HG03196 (cell line): ENCODE results near the gene TRAF7.

Experiments
- ATAC-seq: cut with Tn5 transposase; IDR thresholded peaks from one replicate; pipeline ENCODE4 v1.9.1; 2021; ENCODE audit not compliant: unreplicated experiment

Gene TRAF7

DNA sequence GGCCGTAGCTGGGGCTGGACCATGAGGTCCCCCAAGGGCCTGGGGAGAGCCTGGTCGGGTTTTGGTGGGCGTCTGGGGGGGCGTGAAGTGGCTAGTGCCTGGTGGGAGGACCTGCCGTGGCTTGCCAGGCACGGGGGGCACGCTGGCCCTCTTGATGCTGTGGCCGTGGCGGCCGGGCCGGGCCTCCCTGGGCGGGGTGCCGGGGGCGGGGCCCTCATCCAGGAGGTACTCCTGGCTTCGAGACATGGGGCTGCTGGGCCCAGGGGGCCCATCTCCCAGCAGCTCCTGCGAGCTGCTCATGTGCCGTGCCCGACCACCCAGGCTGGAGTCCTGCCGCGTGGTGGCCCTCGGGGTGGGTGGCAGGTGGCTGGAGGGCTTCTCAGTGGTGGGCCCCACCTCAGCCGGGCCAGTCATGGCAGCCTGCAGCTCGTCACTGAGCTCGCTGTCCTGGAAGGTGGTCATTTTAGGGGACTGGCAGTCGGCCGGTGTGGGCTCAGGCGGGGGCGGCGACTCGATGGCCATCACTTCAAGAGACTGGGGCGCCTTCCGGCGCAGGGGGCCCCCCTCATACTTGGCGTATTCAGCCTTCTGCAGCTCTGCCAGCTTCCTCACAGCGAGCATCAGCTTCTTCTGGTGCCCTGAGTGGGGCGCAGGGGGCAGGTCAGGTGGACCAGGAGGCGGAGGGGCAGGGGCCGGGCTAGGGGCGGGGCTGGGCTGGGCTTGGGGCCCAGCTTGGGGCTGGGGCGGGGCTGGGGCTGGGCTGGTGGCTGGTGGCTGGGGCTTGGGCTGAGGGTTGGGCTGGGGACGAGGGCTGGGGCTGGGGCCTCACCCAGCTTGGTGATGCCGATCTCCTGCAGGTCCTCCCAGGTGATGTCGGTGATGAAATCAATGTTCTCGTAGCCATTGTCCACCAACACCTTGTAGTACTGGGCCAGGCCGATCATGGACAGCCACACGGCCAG, 25.7 kb downstream of the TRAF7 start:
- ATAC-seq = no peak

GRCh38 chr16:2181952-2182351, 26.4 kb downstream of the TRAF7 start:
- ATAC-seq = no peak

DNA sequence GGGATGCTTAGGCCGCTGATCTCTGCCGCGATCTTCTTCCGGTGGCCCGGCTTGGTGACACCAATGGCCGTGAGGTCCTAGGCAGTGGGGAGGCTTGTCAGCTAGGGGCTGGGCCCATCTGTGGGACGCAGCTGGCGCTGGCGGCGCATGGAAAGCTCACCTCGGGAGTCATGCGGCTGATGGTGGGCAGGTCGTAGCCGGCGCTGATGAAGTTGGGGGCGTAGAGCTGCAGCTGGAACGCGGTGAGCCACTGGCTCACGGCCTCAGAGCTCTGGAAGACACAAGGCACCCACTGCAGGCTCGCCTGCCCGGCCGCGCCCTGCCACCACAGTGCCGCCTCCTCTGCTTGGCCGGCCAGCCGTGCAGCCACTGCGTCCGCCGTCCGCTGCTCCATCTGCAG, 28.1 kb downstream of the TRAF7 start:
- ATAC-seq = no peak

DNA sequence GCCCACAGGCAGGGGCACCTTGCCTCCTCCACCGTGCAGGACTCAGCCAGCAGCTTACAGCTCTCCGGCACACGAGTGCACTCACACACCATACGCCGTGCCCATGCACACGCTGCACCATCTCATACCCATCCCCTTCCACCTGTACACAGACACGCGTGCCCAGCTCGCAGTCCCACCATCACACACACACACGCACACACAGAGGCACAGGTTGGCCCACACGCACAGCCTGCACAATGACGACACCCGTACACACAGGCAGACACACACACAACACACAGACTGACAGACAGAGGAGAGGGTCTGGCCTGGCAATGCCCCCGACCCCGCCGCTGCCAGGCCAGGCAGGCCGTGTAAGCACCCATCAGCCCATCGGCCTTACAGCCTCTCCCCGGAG, 28.8 kb downstream of the TRAF7 start:
- ATAC-seq = no peak

DNA sequence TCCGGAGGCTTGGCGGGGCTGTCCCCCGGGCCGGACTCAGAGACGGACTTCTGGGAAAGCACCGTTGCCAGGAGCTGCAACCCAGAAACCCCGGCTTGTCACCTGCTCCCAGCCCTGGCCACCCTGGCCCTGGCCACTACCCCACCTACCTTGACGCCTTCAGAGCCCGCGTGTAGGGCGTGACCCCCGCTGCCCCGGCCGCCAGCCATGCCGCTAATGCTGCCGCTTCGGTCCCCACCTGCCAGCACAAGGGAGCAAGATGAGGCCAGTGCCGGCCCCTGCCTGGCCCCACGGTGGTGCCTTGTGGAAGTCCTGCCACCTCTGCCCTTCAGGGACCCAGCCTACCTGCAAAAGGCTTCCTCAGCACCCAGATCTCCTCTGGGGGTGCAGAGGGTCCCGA, 29.4 kb downstream of the TRAF7 start:
- no peak for ATAC-seq

DNA sequence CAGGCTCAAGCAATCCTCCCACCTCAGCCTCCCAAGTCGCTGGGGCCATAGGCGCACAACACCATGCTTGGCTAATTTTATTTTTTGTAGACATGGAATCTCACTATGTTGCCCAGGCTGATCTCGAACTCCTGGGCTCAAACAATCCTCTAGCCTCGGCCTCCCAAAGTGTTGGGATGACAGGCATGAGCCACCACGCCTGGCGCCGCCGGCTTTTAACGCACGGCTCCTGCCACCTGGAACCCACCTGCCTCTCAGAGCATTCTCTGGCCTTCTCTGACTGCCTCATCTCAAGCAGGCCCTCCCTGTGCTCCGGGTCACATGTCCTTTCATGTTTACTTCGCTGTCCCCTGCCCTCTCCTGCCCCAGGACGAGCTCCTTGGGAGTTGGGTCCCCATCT, 30.5 kb downstream of the TRAF7 start:
- ATAC-seq = no peak

GRCh38 chr16:2186505-2186904, 30.9 kb downstream of the TRAF7 start:
- no peak for ATAC-seq

GRCh38 chr16:2187212-2187611, 31.6 kb downstream of the TRAF7 start:
- no peak for ATAC-seq

- no peak for ATAC-seq
Measured at GRCh38 chr16:2188395-2188794, 32.8 kb downstream of the TRAF7 start.

DNA sequence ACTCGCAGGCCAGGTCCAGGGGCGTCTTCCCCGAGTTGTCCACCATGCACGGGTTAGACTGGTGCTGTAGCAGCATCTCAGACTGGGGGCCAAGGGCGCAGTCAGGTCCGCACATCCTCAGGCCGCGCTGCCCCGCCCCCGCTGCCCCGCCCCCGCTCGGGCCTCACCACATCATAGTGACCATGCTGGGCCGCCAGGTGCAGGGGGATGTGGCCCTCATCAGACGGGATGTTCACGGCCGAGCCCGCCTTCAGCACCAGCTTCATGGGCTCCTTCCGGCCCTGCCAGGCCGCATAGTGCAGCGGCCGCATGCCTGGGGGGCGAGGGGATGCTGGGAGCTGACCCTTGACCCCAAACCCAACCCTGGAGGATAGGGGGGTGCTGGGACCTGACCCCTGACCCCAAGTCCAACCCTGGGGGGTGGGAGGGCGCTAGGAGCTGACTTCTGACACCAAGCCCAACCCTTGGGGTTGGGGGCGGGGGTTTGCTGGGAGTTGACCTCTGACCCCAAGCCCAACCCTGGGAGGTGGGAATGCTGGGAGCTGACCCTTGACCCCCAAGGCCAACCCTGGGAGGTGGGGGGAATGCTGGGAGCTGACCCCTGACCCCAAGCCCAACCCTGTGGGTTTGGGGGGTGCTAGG, 33.8 kb downstream of the TRAF7 start:
- ATAC-seq = no peak

GRCh38 chr16:2190002-2190658, 34.5 kb downstream of the TRAF7 start:
- ATAC-seq = no peak

DNA sequence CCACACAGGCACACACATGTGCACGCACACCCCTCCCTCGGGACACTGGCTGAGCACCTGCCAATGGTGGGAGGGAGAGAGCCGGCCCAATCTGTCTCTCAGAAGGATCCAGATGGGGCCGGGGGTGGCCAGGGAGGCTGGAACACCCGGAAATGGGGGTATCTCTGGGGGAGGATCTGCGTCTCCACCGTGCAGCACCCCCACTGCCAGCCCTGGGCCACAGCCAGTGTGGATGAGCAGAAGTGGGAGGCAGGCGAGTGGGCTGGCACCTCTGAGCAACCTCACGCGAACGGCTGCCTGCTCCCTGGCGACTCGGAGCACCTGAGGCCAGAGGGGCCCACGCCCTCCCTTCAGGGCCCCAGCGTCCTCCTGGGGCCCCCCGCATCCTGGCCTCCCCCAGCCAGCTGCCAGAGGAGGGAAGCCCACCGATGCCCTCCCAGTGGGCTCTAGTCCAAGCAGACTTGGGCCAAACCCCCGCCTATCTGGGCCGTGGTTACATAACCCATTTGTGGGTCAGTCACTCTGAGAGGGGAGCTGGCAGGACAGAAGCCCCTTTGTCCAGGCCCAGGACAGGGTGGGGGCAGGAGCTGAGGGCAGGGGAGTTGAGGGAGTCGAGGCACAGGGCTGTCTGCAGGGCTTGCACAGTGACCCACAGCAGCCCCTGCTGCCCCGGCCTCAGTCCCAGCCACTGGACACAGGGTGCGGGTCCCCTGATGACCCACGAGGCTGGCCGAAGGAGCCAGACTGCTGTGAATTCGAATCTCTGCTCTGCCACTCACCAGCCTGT, 35.3 kb downstream of the TRAF7 start:
- ATAC-seq = no peak

DNA sequence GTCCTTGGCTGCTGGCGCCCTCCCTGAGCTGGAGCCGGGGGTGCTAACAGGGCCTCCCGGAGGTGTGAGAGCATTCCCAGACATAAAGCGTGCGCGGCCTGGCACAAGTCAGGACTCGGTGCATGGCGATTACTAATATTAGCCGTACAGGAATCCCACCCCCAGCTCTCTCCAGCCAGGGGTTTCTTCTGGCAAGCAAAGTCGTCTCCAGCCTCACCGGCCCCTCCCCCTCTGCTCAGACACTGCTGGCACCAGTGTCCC, 35.8 kb downstream of the TRAF7 start:
- ATAC-seq = no peak

GRCh38 chr16:2194166-2194834, 38.7 kb downstream of the TRAF7 start:
- ATAC-seq = no peak

DNA sequence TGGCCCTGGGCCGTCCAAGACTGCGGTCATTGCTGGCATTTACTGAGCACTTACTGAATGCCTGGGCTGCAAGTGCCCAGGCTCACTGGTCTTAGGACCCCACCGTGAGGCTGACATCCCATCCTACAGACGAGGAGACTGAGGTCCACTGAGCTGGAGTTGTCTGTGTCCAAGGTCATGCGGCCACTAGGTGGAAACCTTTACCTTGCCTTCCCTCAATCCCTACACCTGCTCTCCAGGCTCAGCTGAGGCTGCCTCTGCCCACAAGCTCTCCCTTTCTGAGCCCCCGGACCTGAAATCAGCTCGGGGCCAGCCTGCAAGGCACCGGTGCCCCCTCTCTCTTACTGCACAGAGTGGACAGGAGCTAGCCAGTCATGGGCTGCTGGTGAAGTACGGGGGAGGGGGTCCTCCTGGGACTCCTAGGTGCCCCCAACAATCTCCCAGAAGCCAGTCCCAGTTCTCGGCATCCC, 39.3 kb downstream of the TRAF7 start:
- ATAC-seq = no peak

DNA sequence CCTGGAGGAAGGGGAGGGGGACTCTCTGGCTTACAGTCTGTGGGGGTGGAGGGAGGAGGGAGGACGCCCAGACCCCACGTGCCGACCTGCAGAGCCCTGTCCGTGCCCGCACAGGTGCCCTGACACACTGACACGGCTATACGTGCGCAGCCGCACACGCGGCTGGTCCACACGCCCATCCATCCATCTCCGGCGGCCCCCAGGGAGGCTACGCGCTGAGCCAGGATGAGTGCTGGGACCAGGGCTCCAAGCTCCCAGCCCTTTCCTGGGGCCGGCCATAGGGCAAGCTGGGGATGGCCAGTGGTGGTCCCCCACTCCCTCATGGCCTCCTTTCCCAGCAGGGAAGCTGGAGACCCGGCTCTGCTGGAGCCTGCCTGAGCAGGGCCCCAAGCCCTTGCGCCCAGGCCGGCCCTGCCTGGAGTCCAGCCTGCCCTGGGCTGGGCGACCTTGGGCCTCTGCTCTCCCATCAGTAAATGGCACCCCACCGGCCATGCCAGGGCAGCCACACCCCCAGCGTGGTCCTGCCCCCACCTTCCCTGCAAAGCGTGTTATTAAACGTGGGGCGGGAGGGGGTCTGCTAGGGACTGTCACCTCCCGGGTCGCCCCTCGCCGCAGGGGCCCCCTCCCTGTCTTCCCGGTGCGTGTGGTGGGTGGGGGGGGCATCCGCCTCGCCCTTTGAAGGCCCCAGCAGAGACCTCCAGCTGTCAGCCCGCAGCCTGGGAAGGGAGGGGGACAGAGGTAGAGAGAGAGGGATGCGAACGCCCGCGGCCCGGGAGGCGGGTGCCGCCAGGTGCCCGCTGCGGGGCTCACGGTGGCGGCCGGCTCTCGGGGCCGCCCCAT, 40.0 kb downstream of the TRAF7 start:
- ATAC-seq = no peak

DNA sequence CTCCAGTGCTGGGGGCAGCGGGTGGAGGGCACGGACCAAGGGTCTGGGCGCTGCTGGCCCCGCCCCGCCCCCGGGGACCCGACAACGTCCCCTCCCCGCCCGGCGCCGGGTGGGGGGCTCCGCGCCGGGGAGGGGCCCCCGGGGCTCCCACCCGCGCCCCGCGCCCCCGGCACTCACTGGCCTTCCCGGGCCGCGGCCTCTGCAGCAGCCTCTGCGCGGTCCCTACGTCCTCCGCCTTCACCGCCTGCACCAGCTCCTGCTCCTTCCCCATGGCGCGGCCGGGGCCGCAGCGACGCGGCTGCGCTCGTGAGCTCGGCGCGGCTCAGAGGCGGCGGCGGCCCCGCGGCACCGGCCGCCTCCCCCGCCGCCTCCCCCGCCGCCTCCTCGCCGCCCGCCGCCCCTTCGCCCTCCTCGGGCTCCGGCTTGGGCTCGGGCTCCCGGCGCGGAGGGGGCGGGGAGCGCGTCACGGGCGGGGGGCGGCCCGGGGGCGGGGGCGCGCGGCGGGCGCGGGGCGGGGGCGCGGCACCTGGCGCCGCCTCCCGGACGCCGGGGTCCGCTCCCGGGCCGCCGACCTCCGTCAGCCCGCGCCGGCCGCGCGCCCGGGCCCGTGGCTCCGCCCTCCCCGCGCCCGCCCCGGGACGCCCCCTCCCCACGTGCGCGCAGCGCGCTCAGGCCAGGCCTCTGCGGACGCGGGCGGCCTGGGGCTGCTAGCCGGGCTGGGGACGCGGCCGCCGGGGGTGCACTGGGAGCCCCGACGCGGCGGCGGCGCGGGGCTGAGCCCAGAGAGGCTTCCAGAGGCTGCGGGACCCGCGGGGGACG, 40.8 kb downstream of the TRAF7 start, which contains the start of gene CASKIN1:
Gene CASKIN1 (minus strand): TSS at position 444 of the 819 bp plus-strand sequence. CDS start 173 bp downstream, at position 271.
- no peak for ATAC-seq

DNA sequence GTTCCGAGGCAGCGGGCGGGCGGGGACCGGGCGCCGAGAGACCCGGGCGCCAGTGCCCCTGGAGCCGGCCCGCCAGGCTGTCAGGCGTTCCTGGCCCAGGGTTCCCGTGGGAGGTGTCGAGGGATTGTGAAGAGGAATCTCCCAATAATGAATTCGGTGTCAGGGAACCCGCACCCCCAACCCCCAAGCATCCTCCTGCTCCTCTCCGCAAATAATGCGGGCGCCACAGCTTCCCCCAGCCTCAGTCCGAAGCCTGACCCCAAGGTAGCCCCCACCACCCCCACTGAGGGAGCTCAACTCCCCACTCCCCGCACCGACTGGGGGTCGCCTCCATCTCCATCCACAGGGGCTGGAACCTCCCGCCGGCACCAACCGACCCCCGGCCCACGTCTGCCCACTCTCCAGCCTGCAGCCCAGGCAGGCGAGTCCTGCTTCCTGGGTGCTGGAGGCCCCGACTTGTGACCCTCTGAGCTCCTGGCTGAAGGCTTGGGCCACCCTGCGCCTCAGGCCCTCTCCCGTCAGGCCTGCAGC, 41.5 kb downstream of the TRAF7 start:
- no peak for ATAC-seq

DNA sequence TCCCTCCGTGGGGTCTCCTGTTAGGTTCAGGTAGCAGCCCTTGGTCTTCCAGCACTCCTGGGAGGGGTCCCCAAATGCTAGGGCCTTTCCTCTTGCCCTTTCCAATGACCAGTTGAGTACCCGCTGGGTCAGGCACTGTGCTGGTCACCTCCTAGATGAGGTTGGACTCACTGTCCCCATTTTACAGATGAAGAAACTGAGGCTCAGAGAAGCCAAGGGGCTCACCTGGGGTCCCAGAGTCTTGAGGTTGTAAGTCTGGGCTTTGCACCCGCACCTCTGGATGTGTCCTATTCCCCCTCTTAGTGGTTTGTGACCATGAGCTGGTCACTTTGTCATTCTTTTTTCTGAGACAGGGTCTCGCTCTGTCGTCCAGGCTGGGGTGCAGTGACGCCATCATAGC, 42.2 kb downstream of the TRAF7 start:
- ATAC-seq = no peak
